HepG2 (cell line): ENCODE results near the gene C22orf31. TPM values are rescaled to one million over a fixed set of nuclear protein-coding genes. Genes with fewer than 3 reads are reported as not detected.

Source experiments
- GFI1 ChIP-seq: sonication (generic); formaldehyde crosslinking; IDR thresholded peaks from 2 replicates; pipeline ENCODE4 v1.5.0; 2020; ENCODE audit warnings: missing genetic modification reagents, mild to moderate bottlenecking, borderline replicate concordance
- HOXD1 ChIP-seq: sonication (generic); formaldehyde crosslinking; IDR thresholded peaks from 2 replicates; pipeline ENCODE4 v1.5.0; 2020; ENCODE audit warnings: missing genetic modification reagents
- NCOR1 ChIP-seq: fragments of 200-600 bp; sonication (generic); IDR thresholded peaks from 2 replicates; pipeline ENCODE4 v1.7.0; 2017; ENCODE audit warnings: antibody characterized with exemption, low read length, borderline replicate concordance
- SOX6 ChIP-seq, 2 experiments: fragments of 450-650 bp in 1 of 2; sonication (generic) in 1 of 2; formaldehyde crosslinking in 1 of 2; IDR thresholded peaks; 2 replicates each; pipeline versions ENCODE4 v1.4.0 to v1.6.1; 2017 to 2020; ENCODE audit warnings: antibody characterized with exemption in 1 of 2, mild to moderate bottlenecking in 1 of 2, missing genetic modification reagents in 1 of 2
- SRSF4 ChIP-seq: fragments of 200-400 bp; formaldehyde crosslinking; IDR thresholded peaks from one replicate; pipeline ENCODE4 v1.6.1; 2018; ENCODE audit warnings: mild to moderate bottlenecking, low read depth, low read length, moderate library complexity; ENCODE audit not compliant: poor library complexity, severe bottlenecking
- ZNF451 ChIP-seq: sonication (generic); formaldehyde crosslinking; IDR thresholded peaks from 2 replicates; pipeline ENCODE4 v1.5.0; 2020; ENCODE audit warnings: mild to moderate bottlenecking, missing genetic modification reagents
- polyA plus RNA-seq, 8 experiments: library from polyadenylated mRNA; depleted of rRNA in 3 of 8; stranded (reverse) in 7 of 8; unstranded in 1 of 8; fragments of >200 nt; fragmentation: Illumina TruSeq in 4 of 8; extraction: Trizol in 4 of 8; gene quantifications; 2 replicates each; pipeline versions ENCODE4 v1.2.1 to v1.2.3, GENCODE V29; 2011 to 2016; ENCODE audit warnings: low read depth in 4 of 8, missing spikeins in 1 of 8, mixed read lengths in 1 of 8; ENCODE audit not compliant: insufficient read depth in 1 of 8
- total RNA-seq, 5 experiments: library from RNA; depleted of rRNA; stranded (reverse); fragments of >200 nt; fragmentation: Illumina TruSeq; extraction: Trizol; gene quantifications; 2 replicates each; pipeline ENCODE4 v1.2.3, GENCODE V29; 2016; ENCODE audit warnings: low read depth in 1 of 5
- TF ChIP-seq, protein P1 (sequence below), 2 experiments: fragments of 450-650 bp in 1 of 2; sonication (generic) in 1 of 2; formaldehyde crosslinking in 1 of 2; IDR thresholded peaks; 2 replicates each; pipeline versions ENCODE4 v1.6.1 to v1.8.0; 2016 to 2022; ENCODE audit warnings: antibody characterized with exemption in 1 of 2, mild to moderate bottlenecking in 1 of 2, missing genetic modification reagents in 1 of 2
- TF ChIP-seq, protein P2 (sequence below): sonication (generic); formaldehyde crosslinking; IDR thresholded peaks from 2 replicates; pipeline ENCODE4 v1.4.0; 2020; ENCODE audit warnings: missing genetic modification reagents
- TF ChIP-seq, protein P3 (sequence below): IDR thresholded peaks from 2 replicates; pipeline ENCODE4 v1.6.1; 2016

C22orf31 gene
- total and polyA plus RNA-seq, 2 of the 13 experiments (the other 11 are each of a cell fraction or from before 2014, with no cell fraction given): not detected

DNA sequence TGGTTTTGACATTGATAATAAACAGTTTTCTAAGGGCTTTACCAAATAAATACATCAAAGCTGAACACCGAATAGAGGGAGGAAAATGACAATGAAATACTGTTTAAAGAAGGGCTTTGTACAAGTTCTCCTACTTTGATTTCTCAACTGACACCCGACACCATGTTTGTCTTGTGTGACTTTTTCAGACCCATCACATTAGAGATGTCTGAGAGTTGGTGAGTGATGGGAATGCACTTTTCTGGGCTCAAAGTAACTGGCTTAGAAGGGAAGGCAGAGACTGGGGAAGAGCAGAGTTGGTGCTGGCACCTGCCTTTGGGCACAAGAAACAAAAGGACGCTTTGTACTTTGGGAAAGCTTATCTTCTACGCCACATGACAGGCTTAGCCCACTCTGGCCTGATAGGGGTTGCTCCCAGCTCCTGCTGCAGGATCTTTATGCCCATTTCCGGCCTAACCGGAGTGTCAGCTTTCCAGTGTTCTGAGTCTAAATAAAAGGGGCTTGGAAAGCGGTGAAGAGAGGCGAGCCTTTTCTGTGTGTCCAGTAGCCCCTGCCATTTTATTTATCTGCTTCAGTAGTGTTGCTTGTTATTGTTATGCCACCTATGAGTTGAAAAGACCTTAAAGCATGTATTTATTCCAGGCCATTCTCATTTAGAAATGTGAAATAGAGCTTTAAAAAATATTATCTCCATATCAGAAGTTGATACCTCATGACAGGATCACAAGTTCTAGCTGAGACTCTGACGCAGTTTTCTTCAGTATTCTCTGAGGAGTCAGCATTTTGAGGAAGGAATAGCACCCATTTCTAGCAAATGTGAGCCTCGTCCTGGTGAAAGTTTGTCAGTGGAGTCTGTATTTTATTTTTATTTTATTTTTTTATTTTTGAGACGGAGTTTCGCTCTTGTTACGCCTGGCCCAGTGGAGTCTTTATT lies 35.4 kb upstream of the C22orf31 start (continued):
- TF ChIP-seq, protein P1, sequence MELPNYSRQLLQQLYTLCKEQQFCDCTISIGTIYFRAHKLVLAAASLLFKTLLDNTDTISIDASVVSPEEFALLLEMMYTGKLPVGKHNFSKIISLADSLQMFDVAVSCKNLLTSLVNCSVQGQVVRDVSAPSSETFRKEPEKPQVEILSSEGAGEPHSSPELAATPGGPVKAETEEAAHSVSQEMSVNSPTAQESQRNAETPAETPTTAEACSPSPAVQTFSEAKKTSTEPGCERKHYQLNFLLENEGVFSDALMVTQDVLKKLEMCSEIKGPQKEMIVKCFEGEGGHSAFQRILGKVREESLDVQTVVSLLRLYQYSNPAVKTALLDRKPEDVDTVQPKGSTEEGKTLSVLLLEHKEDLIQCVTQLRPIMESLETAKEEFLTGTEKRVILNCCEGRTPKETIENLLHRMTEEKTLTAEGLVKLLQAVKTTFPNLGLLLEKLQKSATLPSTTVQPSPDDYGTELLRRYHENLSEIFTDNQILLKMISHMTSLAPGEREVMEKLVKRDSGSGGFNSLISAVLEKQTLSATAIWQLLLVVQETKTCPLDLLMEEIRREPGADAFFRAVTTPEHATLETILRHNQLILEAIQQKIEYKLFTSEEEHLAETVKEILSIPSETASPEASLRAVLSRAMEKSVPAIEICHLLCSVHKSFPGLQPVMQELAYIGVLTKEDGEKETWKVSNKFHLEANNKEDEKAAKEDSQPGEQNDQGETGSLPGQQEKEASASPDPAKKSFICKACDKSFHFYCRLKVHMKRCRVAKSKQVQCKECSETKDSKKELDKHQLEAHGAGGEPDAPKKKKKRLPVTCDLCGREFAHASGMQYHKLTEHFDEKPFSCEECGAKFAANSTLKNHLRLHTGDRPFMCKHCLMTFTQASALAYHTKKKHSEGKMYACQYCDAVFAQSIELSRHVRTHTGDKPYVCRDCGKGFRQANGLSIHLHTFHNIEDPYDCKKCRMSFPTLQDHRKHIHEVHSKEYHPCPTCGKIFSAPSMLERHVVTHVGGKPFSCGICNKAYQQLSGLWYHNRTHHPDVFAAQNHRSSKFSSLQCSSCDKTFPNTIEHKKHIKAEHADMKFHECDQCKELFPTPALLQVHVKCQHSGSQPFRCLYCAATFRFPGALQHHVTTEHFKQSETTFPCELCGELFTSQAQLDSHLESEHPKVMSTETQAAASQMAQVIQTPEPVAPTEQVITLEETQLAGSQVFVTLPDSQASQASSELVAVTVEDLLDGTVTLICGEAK (IDR thresholded peaks at IDR 0.05): no peak
- TF ChIP-seq, protein P1 (CRISPR knock-in tag; IDR thresholded peaks at IDR 0.05): no peak
- no peak for TF ChIP-seq SOX6 (IDR thresholded peaks at IDR 0.05)
- peak; percentile 99 for TF ChIP-seq SOX6 (CRISPR knock-in tag; IDR thresholded peaks at IDR 0.05)
- TF ChIP-seq SRSF4: no peak
- peak; percentile 82 for TF ChIP-seq HOXD1
- TF ChIP-seq, protein P2, sequence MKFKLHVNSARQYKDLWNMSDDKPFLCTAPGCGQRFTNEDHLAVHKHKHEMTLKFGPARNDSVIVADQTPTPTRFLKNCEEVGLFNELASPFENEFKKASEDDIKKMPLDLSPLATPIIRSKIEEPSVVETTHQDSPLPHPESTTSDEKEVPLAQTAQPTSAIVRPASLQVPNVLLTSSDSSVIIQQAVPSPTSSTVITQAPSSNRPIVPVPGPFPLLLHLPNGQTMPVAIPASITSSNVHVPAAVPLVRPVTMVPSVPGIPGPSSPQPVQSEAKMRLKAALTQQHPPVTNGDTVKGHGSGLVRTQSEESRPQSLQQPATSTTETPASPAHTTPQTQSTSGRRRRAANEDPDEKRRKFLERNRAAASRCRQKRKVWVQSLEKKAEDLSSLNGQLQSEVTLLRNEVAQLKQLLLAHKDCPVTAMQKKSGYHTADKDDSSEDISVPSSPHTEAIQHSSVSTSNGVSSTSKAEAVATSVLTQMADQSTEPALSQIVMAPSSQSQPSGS (CRISPR knock-in tag): 0 out of 2 replicates have a peak, but pooled peaks have one; percentile 48
- TF ChIP-seq NCOR1: peak; percentile 59; the same call in 1 of the 2 replicates
- no peak for TF ChIP-seq ZNF451 (CRISPR knock-in tag)
- TF ChIP-seq, protein P3, sequence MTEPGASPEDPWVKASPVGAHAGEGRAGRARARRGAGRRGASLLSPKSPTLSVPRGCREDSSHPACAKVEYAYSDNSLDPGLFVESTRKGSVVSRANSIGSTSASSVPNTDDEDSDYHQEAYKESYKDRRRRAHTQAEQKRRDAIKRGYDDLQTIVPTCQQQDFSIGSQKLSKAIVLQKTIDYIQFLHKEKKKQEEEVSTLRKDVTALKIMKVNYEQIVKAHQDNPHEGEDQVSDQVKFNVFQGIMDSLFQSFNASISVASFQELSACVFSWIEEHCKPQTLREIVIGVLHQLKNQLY: 0 out of 2 replicates have a peak, but pooled peaks have one; percentile 27
- TF ChIP-seq GFI1: peak; percentile 98
